Suprapubic skin (tissue), 3 donors: Measurements from ENCODE around the gene ATP2C2.

Source experiments
- POLR2A ChIP-seq, 2 donors: fragments of 450-650 bp; IDR thresholded peaks; one replicate each; pipeline ENCODE4 v1.6.1; 2017; ENCODE audit warnings: antibody characterized with exemption in 2 of 2, mild to moderate bottlenecking in 2 of 2, moderate library complexity in 2 of 2
- TF ChIP-seq, protein P1 (sequence below), 2 donors: fragments of 200-600 bp in 1 of 2; fragments of 450-650 bp in 1 of 2; sonication (generic) in 1 of 2; IDR thresholded peaks; one replicate each; pipeline ENCODE4 v1.5.1; 2016 to 2019; ENCODE audit warnings: antibody characterized with exemption in 2 of 2, mild to moderate bottlenecking in 1 of 2, moderate library complexity in 1 of 2

DNA sequence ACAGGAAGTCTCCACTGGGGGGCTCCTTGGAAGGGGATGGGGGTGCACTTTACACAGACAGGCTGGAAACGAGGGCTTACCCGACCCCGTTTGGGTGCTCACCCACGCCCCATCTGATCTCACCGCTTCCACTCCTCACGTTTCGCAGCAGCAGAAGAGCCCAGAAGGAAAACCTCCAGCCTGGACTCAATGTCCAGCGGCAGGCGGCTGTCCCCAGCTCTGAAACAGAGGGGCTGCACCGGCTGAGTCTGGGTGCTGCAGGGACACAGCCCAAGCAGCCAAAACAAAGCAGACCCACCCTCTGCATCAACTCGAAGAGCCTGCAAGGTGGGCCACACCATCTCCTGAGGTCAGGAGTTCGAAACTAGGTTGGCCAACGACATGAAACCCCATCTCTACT, 132.2 kb downstream of the ATP2C2 start:
- TF ChIP-seq, protein P1, sequence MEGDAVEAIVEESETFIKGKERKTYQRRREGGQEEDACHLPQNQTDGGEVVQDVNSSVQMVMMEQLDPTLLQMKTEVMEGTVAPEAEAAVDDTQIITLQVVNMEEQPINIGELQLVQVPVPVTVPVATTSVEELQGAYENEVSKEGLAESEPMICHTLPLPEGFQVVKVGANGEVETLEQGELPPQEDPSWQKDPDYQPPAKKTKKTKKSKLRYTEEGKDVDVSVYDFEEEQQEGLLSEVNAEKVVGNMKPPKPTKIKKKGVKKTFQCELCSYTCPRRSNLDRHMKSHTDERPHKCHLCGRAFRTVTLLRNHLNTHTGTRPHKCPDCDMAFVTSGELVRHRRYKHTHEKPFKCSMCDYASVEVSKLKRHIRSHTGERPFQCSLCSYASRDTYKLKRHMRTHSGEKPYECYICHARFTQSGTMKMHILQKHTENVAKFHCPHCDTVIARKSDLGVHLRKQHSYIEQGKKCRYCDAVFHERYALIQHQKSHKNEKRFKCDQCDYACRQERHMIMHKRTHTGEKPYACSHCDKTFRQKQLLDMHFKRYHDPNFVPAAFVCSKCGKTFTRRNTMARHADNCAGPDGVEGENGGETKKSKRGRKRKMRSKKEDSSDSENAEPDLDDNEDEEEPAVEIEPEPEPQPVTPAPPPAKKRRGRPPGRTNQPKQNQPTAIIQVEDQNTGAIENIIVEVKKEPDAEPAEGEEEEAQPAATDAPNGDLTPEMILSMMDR (IDR thresholded peaks at IDR 0.05): no peak
- TF ChIP-seq POLR2A (IDR thresholded peaks at IDR 0.05): no peak
